Hypothalamus (tissue), 51 donors: ENCODE measurements around the gene JSRP1.

ENCODE experiments used
- DNase-seq, 51 donors: peaks; one replicate each; lab custom pipeline; 2025; lab: John Stamatoyannopoulos, UW

JSRP1 gene

GRCh38 chr19:2224754-2225349, 31.4 kb downstream of the JSRP1 start:
- no peak for DNase-seq

- DNase-seq, result no peak
Measured at GRCh38 chr19:2223959-2224358, 32.3 kb downstream of the JSRP1 start.

- DNase-seq, result no peak
Measured at GRCh38 chr19:2223391-2223790, 32.8 kb downstream of the JSRP1 start.

GRCh38 chr19:2221918-2222317, 34.3 kb downstream of the JSRP1 start:
- DNase-seq, result no peak

- DNase-seq, result no peak
Measured at GRCh38 chr19:2221250-2221831, 34.9 kb downstream of the JSRP1 start.

GRCh38 chr19:2219726-2220125, 36.5 kb downstream of the JSRP1 start:
- DNase-seq, result no peak

GRCh38 chr19:2217591-2217990, 38.6 kb downstream of the JSRP1 start:
- no peak for DNase-seq

GRCh38 chr19:2216361-2217225, 39.6 kb downstream of the JSRP1 start:
- DNase-seq, result no peak

- no peak for DNase-seq
Measured at GRCh38 chr19:2215281-2215751, 40.9 kb downstream of the JSRP1 start.

- DNase-seq, result peak in 7 of 51 donors; percentile 5 to 25 (median 20)
Measured at GRCh38 chr19:2214251-2214650, 42.0 kb downstream of the JSRP1 start.

- DNase-seq, result peak in 14 of 51 donors; percentile 5 to 55 (median 22)
Measured at GRCh38 chr19:2213799-2214198, 42.4 kb downstream of the JSRP1 start.

- no peak for DNase-seq
Measured at GRCh38 chr19:2212861-2213711, 43.1 kb downstream of the JSRP1 start.

- no peak for DNase-seq
Measured at GRCh38 chr19:2210987-2211740, 45.1 kb downstream of the JSRP1 start.

- no peak for DNase-seq
Measured at GRCh38 chr19:2210206-2210605, 46.0 kb downstream of the JSRP1 start.

GRCh38 chr19:2209408-2209807, 46.8 kb downstream of the JSRP1 start:
- no peak for DNase-seq

- DNase-seq, result no peak
Measured at GRCh38 chr19:2208975-2209374, 47.2 kb downstream of the JSRP1 start.

GRCh38 chr19:2207991-2208860, 48.0 kb downstream of the JSRP1 start:
- DNase-seq, result peak in 1 of 51 donors; percentile 23

GRCh38 chr19:2207008-2207407, 49.2 kb downstream of the JSRP1 start:
- DNase-seq, result no peak

GRCh38 chr19:2202366-2202765, 53.9 kb downstream of the JSRP1 start:
- DNase-seq, result peak in 2 of 51 donors; percentile 6 to 37
